ENCODE data around the gene MTM1. TPM values are rescaled to one million over a fixed set of nuclear protein-coding genes. Genes with fewer than 3 reads are reported as not detected.

MTM1 gene
- total and polyA plus RNA-seq, 2 experiments from 2014 or later: 3.2 to 8.7 TPM

GRCh38 chrX:150623583-150623982, 55.2 kb downstream of the MTM1 start:
- no peaks in the 10 kb centered on the region for H3F3A ChIP-seq (replicated peaks; ENCODE audit: low read depth)
- no peak overlapping the region for H3K4me2 ChIP-seq
- H3K4me1 Mint-ChIP-seq: peaks cover 2% of the 10 kb centered on the region; the same call in 1 of the 3 replicates
- H2AFZ ChIP-seq: no peak overlapping the region
- no peaks in the 10 kb centered on the region for H3K9me2 ChIP-seq (ENCODE audit: insufficient read depth)
- TF ChIP-seq ETS1 (IDR thresholded peaks at IDR 0.05): no peak
- TF ChIP-seq NANOG (IDR thresholded peaks at IDR 0.05; ENCODE audit: borderline replicate concordance): no peak
- no peaks in the 10 kb centered on the region; the same call in 2 of the 3 replicates for H3K36me3 Mint-ChIP-seq (ENCODE audit: low read depth)
- H4K20me1 ChIP-seq (replicated peaks; ENCODE audit: insufficient read depth): no peaks in the 10 kb centered on the region
- H3K36me3 ChIP-seq (ENCODE audit: insufficient read depth): no peaks in the 10 kb centered on the region
- DNase-seq (ENCODE audit: low spot score): no peak
- no peaks in the 10 kb centered on the region for H3K27me3 ChIP-seq (ENCODE audit: insufficient read depth)
- H3K4me3 Mint-ChIP-seq: no peak overlapping the region
- no peaks in the 10 kb centered on the region for H3K27me3 Mint-ChIP-seq (ENCODE audit: insufficient read depth, low read depth, poor library complexity)
- no peaks in the 10 kb centered on the region for H3K79me2 ChIP-seq (replicated peaks; ENCODE audit: insufficient read depth)
- no peak overlapping the region for H3K27ac ChIP-seq (ENCODE audit: low read depth)
- no peak overlapping the region for H3K27ac Mint-ChIP-seq
- no peaks in the 10 kb centered on the region for H3K4me1 ChIP-seq (ENCODE audit: insufficient read depth)
- no peak for ATAC-seq
- no peaks in the 10 kb centered on the region for H3K9me3 Mint-ChIP-seq
- H3K4me3 ChIP-seq: no peak overlapping the region

- Histone ChIP-seq H3K4me1 (ENCODE audit: insufficient read depth) (no peaks in the 10 kb centered on the region), H3F3A (replicated peaks; ENCODE audit: low read depth) (no peaks in the 10 kb centered on the region), H3K36me3 (ENCODE audit: insufficient read depth) (no peaks in the 10 kb centered on the region), H4K20me1 (replicated peaks; ENCODE audit: insufficient read depth) (no peaks in the 10 kb centered on the region), H3K27ac (ENCODE audit: low read depth) (no peak overlapping the region), H3K4me2 (no peak overlapping the region), H3K79me2 (replicated peaks; ENCODE audit: insufficient read depth) (no peaks in the 10 kb centered on the region), H2AFZ (no peak overlapping the region), H3K27me3 (ENCODE audit: insufficient read depth) (no peaks in the 10 kb centered on the region), H3K4me3 (no peak overlapping the region), H3K9me2 (ENCODE audit: insufficient read depth) (no peaks in the 10 kb centered on the region)
- H3K27me3 Mint-ChIP-seq (ENCODE audit: insufficient read depth, low read depth, poor library complexity): no peaks in the 10 kb centered on the region
- ATAC-seq (no peak), DNase-seq (ENCODE audit: low spot score) (no peak)
- no peaks in the 10 kb centered on the region; the same call in 2 of the 3 replicates for H3K36me3 Mint-ChIP-seq (ENCODE audit: low read depth)
- H3K9me3 Mint-ChIP-seq: no peaks in the 10 kb centered on the region
- peaks cover 2% of the 10 kb centered on the region; the same call in 1 of the 3 replicates for H3K4me1 Mint-ChIP-seq
- H3K4me3 Mint-ChIP-seq: no peak overlapping the region
- no peak overlapping the region for H3K27ac Mint-ChIP-seq
- TF ChIP-seq ETS1 (IDR thresholded peaks at IDR 0.05) (no peak), JUNB (IDR thresholded peaks at IDR 0.05; ENCODE audit: unreplicated experiment) (no peak), CREB1 (CRISPR knock-in tag; IDR thresholded peaks at IDR 0.05; ENCODE audit: low read depth) (no peak), EZH2phosphoT487 (IDR thresholded peaks at IDR 0.05; ENCODE audit: unreplicated experiment) (no peak), CTCF (conservative IDR thresholded peaks at IDR 0.05; ENCODE audit: low read depth in 2 of 2) (no peak), STAT1 (IDR thresholded peaks at IDR 0.05; ENCODE audit: unreplicated experiment) (no peak), ZNF331 (CRISPR knock-in tag; IDR thresholded peaks at IDR 0.05; ENCODE audit: low read depth) (no peak), POLR2AphosphoS5 (IDR thresholded peaks at IDR 0.05; ENCODE audit: low read depth) (no peak), EZH2 (IDR thresholded peaks at IDR 0.05; ENCODE audit: low read depth, unreplicated experiment) (no peak), NANOG (IDR thresholded peaks at IDR 0.05; ENCODE audit: borderline replicate concordance) (no peak), ZNF114 (CRISPR knock-in tag; IDR thresholded peaks at IDR 0.05) (no peak), REST (IDR thresholded peaks at IDR 0.05; ENCODE audit: unreplicated experiment) (no peak)
Observed at GRCh38 chrX:150625097-150625496, 56.7 kb downstream of the MTM1 start.
